H1 (cell line): ENCODE results near the gene CAMTA2. TPM values are rescaled to one million over a fixed set of nuclear protein-coding genes. Genes with fewer than 3 reads are reported as not detected.

Source experiments
- CTBP2 ChIP-seq: IDR thresholded peaks from 2 replicates; pipeline ENCODE4 v1.7.0; 2011; ENCODE audit warnings: borderline replicate concordance, mild to moderate bottlenecking, moderate library complexity, mixed read lengths, low read length; ENCODE audit not compliant: insufficient read depth, insufficient read length
- JUN ChIP-seq: IDR thresholded peaks from 2 replicates; pipeline ENCODE4 v1.6.1; 2011; ENCODE audit warnings: low read depth, mild to moderate bottlenecking, improper control_type of control experiment, low read length
- JUND ChIP-seq: IDR thresholded peaks from 2 replicates; pipeline ENCODE4 v1.6.1; 2011; ENCODE audit warnings: mild to moderate bottlenecking, improper control_type of control experiment, low read length
- KDM1A ChIP-seq: fragments of 200-600, 300-600 bp; sonication (generic); IDR thresholded peaks from 2 replicates; pipeline ENCODE4 v1.7.1; 2016; ENCODE audit warnings: mild to moderate bottlenecking, low read length, borderline replicate concordance
- PHF8 ChIP-seq: fragments of 200-600 bp; sonication (generic); conservative IDR thresholded peaks from 2 replicates; pipeline ENCODE4 v1.7.1; 2012; ENCODE audit warnings: low read depth, mild to moderate bottlenecking, inconsistent platforms, low read length, moderate library complexity
- POU5F1 ChIP-seq: IDR thresholded peaks from 2 replicates; pipeline ENCODE4 v1.6.1; 2011; ENCODE audit warnings: low read depth, mild to moderate bottlenecking, low read length, moderate library complexity
- SRF ChIP-seq: IDR thresholded peaks from 2 replicates; pipeline ENCODE4 v1.6.1; 2011; ENCODE audit warnings: mild to moderate bottlenecking, low read depth, low read length, moderate library complexity
- TCF12 ChIP-seq: IDR thresholded peaks from 2 replicates; pipeline ENCODE4 v1.6.1; 2011; ENCODE audit warnings: low read depth, mild to moderate bottlenecking, low read length
- polyA plus RNA-seq, 7 experiments: library from polyadenylated mRNA; depleted of rRNA in 3 of 7; stranded (reverse) in 5 of 7; unstranded in 2 of 7; fragments of >200 nt in 5 of 7; fragments of 200-250 nt in 2 of 7; gene quantifications; 1 replicate in 5 of 7; 2 replicates in 1 of 7; 4 replicates in 1 of 7; pipeline versions ENCODE4 v1.2.1 to v1.2.3, GENCODE V29; 2011 to 2013; ENCODE audit warnings: missing spikeins in 2 of 7, mixed read lengths in 2 of 7
- total RNA-seq: library from RNA; stranded (reverse); fragmentation: NEBNext Ultra II Directional; extraction: Animal tissue kit (Norgen Biotek cat#: 25700); gene quantifications from 2 replicates; pipeline ENCODE4 v1.2.1, GENCODE V29; 2021

CAMTA2 gene
- total and polyA plus RNA-seq, 2 of the 8 experiments (the other 6 are each of a cell fraction or from before 2014, with no cell fraction given), result 5.5 to 12.0 TPM

GRCh38 chr17:4968486-4969046 is 18.9 kb downstream of the CAMTA2 start (continued):
- TF ChIP-seq PHF8 (no peak; the same call in 1 of the 2 replicates), KDM1A (no peak), CTBP2 (no peak), JUND (no peak), TCF12 (no peak), JUN (no peak), SRF (no peak), POU5F1 (no peak)
